Choroid plexus epithelial cell (primary cell): ENCODE data around the gene LPP.

Experiments
- DNase-seq: peaks from one replicate; pipeline ENCODE4 v3.0.0-alpha.2; 2010; ENCODE audit warnings: low read depth
- H3K4me3 ChIP-seq: 2 replicates; pipeline ENCODE4 v1.5.1; 2011; ENCODE audit warnings: low read depth, mild to moderate bottlenecking, control low read depth, low read length, moderate library complexity
- CTCF ChIP-seq: conservative IDR thresholded peaks from 2 replicates; pipeline ENCODE4 v1.5.1; 2011; ENCODE audit warnings: low read depth, mild to moderate bottlenecking, control low read depth, inconsistent platforms, low read length, moderate library complexity

The LPP gene

GRCh38 chr3:188468662-188469061, 314.7 kb downstream of the LPP start:
- peak; percentile 84 for DNase-seq
- TF ChIP-seq CTCF, result no peak
- no peak overlapping the region for H3K4me3 ChIP-seq

DNA sequence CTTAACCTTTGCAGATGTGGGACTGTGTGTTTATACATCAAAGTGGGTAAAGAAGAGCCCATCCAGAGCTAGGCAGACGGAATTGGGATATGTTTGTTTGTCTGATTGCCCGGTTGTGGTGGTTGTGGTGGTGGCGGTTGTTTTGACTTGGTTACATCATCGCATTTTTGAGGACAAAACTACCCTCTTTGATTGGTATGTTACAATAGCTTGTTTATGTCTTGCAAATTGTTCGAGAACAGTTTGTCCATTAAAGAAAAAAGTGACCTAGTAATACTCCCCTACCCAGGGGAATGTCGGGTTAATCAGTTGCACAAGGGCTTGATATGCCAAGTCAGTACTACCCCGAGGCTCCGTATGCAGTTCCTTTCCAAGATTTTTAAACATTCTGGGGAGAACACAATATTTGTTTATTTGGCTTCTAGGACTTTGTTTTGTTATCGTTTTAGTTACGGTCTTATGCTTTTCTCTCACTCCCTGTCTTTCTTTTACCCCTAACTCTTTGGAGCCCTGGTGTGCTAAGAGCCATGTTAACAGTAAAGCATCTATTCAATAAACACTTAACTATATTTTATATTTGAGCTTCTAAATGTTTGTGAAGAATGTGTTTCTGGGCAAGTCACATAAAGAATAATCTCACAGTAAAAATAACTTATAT, 315.4 kb downstream of the LPP start:
- DNase-seq, result peak; percentile 91
- H3K4me3 ChIP-seq, result no peak overlapping the region
- TF ChIP-seq CTCF, result no peak

- no peak for TF ChIP-seq CTCF
- no peak overlapping the region for H3K4me3 ChIP-seq
- no peak for DNase-seq
Measured at GRCh38 chr3:188470508-188471130, 316.7 kb downstream of the LPP start.

GRCh38 chr3:188471723-188472122, 317.8 kb downstream of the LPP start:
- no peak for TF ChIP-seq CTCF
- no peak for DNase-seq
- H3K4me3 ChIP-seq, result no peak overlapping the region

DNA sequence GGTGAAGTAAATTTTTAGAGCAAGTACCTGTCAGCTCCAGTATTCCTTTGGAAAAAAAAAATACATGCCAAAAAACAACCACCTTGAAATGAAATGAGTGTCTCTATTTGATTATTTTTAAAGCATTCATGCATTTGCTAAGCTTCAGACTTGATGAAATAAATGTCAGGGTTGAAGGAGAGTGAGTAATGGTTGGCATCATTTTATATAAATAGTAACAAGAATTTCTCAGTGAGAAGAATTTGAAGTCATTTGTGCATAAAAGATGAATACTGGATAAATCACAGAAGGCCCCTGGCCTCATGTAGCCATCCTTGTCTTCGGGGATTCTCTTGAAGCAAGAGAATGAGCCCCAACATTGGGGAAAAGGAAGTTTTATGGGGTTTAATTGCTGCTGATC, 318.4 kb downstream of the LPP start:
- H3K4me3 ChIP-seq, result no peak overlapping the region
- no peak for TF ChIP-seq CTCF
- peak; percentile 34 for DNase-seq

- DNase-seq, result no peak
- no peak overlapping the region for H3K4me3 ChIP-seq
- no peak for TF ChIP-seq CTCF
Measured at GRCh38 chr3:188473045-188473444, 319.1 kb downstream of the LPP start.
